IPS-NIHi7 (cell line): ENCODE results near the gene BAIAP2.
"Not testable (repeated sequence)": the region's sequence is repeated elsewhere in the genome, so short reads cannot be mapped to it uniquely, and the experiment has no call there.

Source experiments
- DNase-seq: peaks from one replicate; pipeline ENCODE4 v3.0.0; 2012; ENCODE audit warnings: mixed read lengths; ENCODE audit errors: extremely low spot score

Gene BAIAP2

DNA sequence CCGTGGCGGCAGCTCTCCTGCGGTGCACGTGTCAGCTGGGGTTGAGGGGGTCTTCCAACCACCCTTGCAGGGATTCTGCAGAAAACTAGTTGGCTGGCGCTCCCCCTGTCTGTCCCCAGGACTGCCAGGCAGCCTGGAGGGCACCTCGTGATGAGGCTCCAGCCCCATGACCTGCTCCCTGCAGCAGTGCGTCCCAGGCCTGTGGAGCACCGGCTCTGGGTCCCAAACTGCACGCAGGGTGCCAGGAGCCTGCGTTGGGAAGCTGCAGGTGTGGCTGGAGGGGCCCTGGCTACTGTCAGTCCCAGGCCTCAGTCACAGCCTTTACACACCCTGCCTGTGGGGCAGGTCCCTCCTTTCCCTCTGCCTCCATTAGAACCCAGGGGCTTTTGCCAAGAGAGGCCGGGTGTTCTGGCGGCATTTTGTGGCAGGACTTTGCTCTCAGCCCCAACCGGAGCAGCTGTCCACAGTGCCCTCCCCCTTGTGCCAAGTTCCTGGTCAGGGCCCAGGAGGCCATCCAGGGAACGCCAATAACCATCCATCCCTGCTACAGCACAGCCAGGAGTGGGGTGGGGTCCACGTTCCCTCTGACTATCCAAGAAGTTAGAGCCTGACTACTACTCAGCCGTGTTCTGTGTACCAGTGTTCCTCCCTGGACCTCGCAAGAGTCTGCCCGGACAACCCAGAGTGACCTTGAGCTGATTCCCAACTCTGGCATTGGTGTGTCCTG is 34.2 kb upstream of the BAIAP2 start:
- no peak for DNase-seq

- DNase-seq: no peak
These were observed 33.0 kb upstream of the BAIAP2 start for GRCh38 chr17:81002013-81002384.

DNA sequence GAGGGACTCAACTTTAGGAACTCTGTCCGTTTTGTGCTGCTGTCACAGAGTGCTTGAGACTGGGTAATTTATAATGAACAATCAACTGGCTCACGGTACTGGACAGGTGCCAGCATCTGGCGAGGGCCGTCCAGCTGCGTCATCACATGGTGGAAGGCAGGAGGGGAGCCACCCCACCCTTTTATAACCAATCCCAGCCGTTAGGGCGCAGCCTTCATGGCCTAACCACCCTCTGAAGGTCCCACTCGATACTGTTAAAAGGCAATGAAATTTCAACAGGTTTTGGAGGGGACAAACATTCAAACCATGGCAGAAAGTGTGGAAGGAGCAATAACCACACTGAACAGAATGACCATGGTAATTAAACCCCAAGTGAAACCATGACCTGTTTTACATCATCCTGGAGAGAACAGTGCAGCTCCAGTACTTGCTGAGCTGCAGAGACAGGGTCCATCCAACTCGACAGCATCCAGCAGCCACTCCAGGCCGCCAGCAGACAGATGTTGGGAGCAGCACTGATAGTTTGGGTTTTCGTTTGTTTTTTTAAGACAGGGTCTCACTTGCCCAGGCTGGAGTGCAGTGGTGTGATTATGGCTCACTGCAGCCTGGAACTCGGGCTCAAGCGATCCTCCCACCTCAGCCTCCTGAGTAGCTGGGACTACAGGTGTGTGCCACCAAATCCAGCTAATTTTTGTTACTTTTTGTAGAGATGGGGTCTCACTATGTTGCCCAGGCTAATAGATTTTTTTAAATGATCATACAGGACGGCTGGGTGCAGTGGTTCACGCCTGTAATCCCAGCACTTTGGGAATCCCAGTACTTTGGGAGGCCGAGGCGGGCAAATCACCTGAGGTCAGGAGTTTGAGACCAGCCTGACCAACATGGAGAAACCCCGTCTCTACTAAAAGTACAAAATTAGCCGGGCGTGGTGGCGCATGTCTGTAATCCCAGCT is 32.3 kb upstream of the BAIAP2 start:
- DNase-seq: no peak

GRCh38 chr17:81003711-81004475 is 31.1 kb upstream of the BAIAP2 start:
- peak; percentile 61 for DNase-seq

- DNase-seq: no peak
These were observed 28.1 kb upstream of the BAIAP2 start for GRCh38 chr17:81006891-81007290.

- DNase-seq: no peak
These were observed 26.8 kb upstream of the BAIAP2 start for GRCh38 chr17:81008140-81008539.

- DNase-seq: no peak
These were observed 25.8 kb upstream of the BAIAP2 start for GRCh38 chr17:81009136-81009535.

DNA sequence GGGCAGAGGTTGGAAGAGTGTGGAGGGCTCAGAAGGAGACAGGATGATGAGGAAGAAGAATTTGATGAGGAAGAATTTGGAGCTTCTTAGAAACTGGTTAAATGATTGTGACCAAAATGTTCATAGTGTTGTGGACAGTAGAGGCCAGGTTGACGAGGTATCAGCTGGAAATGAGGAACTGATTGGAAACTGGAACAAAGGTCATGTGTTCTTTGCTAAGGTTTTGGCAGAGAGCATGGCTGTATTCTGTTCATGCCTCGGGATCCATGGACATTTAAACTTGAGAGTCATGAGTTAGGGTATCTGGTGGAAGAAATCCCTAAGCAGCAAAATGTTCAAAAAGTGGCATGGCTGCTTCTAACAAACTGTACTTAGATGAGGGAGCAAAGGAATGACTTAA is 24.0 kb upstream of the BAIAP2 start:
- DNase-seq: no peak

- DNase-seq: no peak
These were observed 23.0 kb upstream of the BAIAP2 start for GRCh38 chr17:81011951-81012350.

- no peak for DNase-seq
These were observed 22.1 kb upstream of the BAIAP2 start for GRCh38 chr17:81012574-81013447.

GRCh38 chr17:81013642-81014041 is 21.3 kb upstream of the BAIAP2 start:
- no peak for DNase-seq

DNA sequence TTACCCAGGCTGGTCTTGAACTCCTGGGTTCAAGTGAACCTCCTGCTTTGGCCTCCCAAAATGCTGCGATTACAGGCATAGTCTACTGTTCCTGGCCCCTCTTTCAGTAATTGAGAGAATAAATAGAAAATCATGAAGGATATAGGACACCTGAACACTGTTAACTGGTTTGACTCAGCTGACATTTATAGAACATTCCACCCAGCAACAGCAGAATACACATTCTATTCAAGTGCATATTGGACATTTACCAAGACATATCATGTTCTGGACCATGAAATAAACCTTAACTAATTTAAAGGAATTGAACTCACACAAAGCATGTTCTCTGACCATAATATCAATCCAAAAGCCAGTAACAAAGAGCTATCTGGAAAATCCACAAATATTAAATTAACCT is 19.8 kb upstream of the BAIAP2 start:
- DNase-seq: no peak

- DNase-seq: no peak
These were observed 18.4 kb upstream of the BAIAP2 start for GRCh38 chr17:81016575-81016974.

GRCh38 chr17:81017330-81017729 is 17.6 kb upstream of the BAIAP2 start:
- DNase-seq: not testable (repeated sequence)

GRCh38 chr17:81018044-81018802 is 16.7 kb upstream of the BAIAP2 start:
- no peak for DNase-seq

DNA sequence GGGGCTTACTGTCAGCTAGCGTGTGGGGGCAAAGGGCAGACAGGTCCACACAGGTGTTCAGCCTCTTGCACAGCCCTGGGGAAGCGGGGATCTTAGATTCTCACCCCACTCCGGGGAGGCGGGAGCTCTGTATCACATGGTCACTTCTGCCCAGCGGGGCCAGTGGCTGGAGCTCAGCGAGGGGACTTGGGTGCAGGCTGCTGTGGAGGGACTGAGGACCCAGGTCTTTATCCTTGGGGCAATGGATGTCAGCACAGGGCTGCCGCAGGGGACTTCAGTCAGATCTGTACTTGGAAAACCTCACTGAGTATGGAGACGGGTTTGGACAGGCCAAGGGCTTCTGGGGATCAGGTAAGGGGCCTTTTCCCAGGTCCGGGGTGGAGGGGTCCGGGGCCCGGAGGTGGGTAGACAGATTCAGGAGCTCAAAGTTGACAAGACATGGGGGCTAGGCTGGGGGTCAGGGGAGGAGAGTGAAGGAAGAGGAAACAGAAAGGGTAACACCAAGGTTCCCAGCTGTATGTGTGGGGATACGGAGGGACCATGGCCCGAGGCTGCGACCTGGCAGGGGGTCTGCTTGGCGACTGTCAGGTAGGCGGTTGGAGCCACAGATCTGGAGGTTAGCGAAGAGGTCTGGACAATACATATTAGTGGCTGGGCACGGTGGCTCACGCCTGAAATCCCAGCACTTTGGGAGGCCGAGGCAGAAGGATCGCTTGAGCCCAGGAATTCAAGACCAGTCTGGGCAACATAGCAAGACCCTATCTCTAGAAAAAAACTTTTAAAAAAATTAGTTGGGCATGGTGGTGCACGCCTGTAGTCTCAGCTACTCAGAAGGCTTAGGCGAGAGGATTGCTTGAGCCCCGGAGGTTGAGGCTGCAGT is 15.1 kb upstream of the BAIAP2 start:
- DNase-seq: no peak

DNA sequence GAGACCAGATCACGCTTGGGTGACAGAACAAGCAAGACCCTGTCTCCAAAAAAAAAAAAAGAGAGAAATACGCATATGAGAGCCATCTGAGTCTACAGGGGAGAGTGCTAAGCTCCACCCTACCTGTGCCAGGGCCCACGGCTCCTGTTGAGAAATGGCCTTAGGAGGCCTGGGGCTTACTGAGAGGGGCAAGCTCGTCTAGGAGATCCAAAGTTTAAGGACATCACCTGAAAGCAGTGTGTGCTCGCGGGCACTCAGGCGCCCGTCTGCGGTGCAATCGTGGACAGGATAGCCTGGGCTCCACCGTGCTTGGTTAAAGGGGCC is 14.5 kb upstream of the BAIAP2 start:
- no peak for DNase-seq

GRCh38 chr17:81020767-81021497 is 14.0 kb upstream of the BAIAP2 start:
- no peak for DNase-seq
